Osteocyte (in vitro differentiated cells): Measurements from ENCODE around the gene IBTK. TPM values are rescaled to one million over a fixed set of nuclear protein-coding genes. Genes with fewer than 3 reads are reported as not detected.

Experiments used
- DNase-seq: peaks from one replicate; pipeline ENCODE4 v3.0.0; 2021; ENCODE audit warnings: mixed read lengths; ENCODE audit not compliant: unreplicated experiment; ENCODE audit errors: extremely low spot score
- H3K27ac Mint-ChIP-seq: one replicate; pipeline ENCODE4 v1.8.0; 2021; ENCODE audit warnings: mild to moderate bottlenecking, mixed read lengths; ENCODE audit not compliant: unreplicated experiment
- H3K27me3 Mint-ChIP-seq: one replicate; pipeline ENCODE4 v1.8.0; 2021; ENCODE audit warnings: mixed read lengths; ENCODE audit not compliant: unreplicated experiment
- H3K36me3 Mint-ChIP-seq: one replicate; pipeline ENCODE4 v1.8.0; 2021; ENCODE audit warnings: mixed read lengths; ENCODE audit not compliant: unreplicated experiment
- H3K4me1 Mint-ChIP-seq: one replicate; pipeline ENCODE4 v1.8.0; 2021; ENCODE audit warnings: mixed read lengths; ENCODE audit not compliant: unreplicated experiment
- H3K4me3 Mint-ChIP-seq: one replicate; pipeline ENCODE4 v1.8.0; 2021; ENCODE audit warnings: mild to moderate bottlenecking, moderate library complexity, mixed read lengths; ENCODE audit not compliant: unreplicated experiment
- H3K9me3 Mint-ChIP-seq: one replicate; pipeline ENCODE4 v1.8.0; 2021; ENCODE audit warnings: mixed read lengths; ENCODE audit not compliant: unreplicated experiment
- total RNA-seq: library from RNA; stranded (reverse); gene quantifications from 2 replicates; pipeline ENCODE4 v1.2.1, GENCODE V29; 2021
- TF ChIP-seq, protein P1 (sequence below): fragments of 200-600 bp; sonication (generic); IDR thresholded peaks from 2 replicates; pipeline ENCODE4 v1.5.0; 2021; ENCODE audit warnings: antibody characterized with exemption, mild to moderate bottlenecking, moderate library complexity

IBTK gene
- total RNA-seq, 1 donor from 2014 or later, result 28.0 TPM

DNA sequence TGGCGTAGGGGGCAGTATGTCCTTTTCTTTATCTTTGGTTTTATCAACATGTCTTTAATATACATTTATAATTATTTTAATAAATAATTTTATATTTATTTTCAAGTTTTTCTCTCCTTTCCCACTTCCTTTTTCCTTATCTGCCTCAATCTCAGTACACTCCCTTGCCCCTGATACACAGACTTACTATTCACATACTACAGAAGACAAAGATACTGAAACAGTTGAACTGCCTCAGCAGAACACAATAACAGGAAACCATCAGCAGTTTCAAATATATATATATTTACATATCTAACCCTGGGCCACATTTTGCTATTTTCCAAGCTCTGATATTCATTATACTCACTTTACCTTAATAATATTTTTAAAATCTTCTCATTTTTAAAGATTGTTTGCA, 19.8 kb downstream of the IBTK start:
- no peak for DNase-seq
- Mint-ChIP-seq H3K4me1 (peaks cover 3% of the 10 kb centered on the region), H3K27me3 (no peaks in the 10 kb centered on the region), H3K9me3 (no peaks in the 10 kb centered on the region), H3K27ac (no peak overlapping the region), H3K4me3 (no peak overlapping the region), H3K36me3 (peaks cover 52% of the 10 kb centered on the region)
- TF ChIP-seq, protein P1, sequence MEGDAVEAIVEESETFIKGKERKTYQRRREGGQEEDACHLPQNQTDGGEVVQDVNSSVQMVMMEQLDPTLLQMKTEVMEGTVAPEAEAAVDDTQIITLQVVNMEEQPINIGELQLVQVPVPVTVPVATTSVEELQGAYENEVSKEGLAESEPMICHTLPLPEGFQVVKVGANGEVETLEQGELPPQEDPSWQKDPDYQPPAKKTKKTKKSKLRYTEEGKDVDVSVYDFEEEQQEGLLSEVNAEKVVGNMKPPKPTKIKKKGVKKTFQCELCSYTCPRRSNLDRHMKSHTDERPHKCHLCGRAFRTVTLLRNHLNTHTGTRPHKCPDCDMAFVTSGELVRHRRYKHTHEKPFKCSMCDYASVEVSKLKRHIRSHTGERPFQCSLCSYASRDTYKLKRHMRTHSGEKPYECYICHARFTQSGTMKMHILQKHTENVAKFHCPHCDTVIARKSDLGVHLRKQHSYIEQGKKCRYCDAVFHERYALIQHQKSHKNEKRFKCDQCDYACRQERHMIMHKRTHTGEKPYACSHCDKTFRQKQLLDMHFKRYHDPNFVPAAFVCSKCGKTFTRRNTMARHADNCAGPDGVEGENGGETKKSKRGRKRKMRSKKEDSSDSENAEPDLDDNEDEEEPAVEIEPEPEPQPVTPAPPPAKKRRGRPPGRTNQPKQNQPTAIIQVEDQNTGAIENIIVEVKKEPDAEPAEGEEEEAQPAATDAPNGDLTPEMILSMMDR, result no peak

DNA sequence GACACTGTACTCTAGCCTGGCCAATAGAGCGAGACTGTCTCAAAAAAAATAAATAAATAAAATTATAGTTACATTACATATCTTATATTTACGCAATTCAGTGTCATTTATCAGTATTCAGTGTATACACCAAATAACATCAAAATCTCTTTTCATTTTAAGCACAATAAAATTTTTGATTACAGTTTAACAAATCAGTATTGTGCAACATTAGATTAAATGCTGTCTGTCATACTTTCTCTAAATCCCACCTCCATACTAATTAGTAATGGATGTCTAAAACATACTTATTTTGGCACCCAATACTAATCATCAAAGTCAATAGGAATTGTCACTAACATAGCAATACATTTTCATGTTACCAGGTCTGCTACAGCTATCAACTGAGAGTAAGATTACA, 27.4 kb downstream of the IBTK start:
- Mint-ChIP-seq H3K27ac (no peak overlapping the region), H3K4me1 (no peaks in the 10 kb centered on the region), H3K9me3 (no peaks in the 10 kb centered on the region), H3K4me3 (no peak overlapping the region), H3K27me3 (no peaks in the 10 kb centered on the region), H3K36me3 (peaks cover 41% of the 10 kb centered on the region)
- DNase-seq, result no peak
- TF ChIP-seq, protein P1, result no peak

DNA sequence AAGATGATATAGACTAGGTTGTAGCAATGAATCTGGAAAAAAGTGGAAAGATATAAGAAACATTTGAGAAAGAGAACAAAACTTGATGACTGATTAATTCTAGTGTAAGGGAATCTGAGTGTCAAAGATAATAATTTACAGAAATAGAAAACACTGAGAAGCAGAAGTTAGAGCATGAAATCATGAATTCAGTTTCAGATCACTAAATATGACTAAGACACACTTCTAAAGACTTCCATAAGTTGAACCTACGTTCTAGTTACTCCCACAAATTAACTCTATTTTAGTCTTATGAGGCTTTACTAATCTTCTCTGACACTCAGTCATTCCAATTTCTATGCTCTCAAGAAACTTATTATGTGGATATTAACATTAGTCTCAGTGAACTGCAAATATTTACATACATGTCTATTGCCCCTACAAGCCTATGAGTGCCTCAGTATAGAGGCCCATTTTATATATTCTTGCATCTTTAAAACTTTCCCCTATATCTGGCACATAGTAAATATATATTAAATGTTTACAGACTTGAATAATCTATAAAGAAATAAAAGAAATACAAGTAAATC, 30.4 kb downstream of the IBTK start:
- Mint-ChIP-seq H3K36me3 (peaks cover 48% of the 10 kb centered on the region), H3K27me3 (no peaks in the 10 kb centered on the region), H3K27ac (no peak overlapping the region), H3K4me1 (no peaks in the 10 kb centered on the region), H3K4me3 (no peak overlapping the region), H3K9me3 (no peaks in the 10 kb centered on the region)
- TF ChIP-seq, protein P1, result no peak
- DNase-seq, result no peak

GRCh38 chr6:82216549-82216948, 31.0 kb downstream of the IBTK start:
- no peak for DNase-seq
- Mint-ChIP-seq H3K4me1 (no peaks in the 10 kb centered on the region), H3K9me3 (no peaks in the 10 kb centered on the region), H3K36me3 (peaks cover 48% of the 10 kb centered on the region), H3K27me3 (no peaks in the 10 kb centered on the region), H3K4me3 (no peak overlapping the region), H3K27ac (no peak overlapping the region)
- TF ChIP-seq, protein P1, result no peak

DNA sequence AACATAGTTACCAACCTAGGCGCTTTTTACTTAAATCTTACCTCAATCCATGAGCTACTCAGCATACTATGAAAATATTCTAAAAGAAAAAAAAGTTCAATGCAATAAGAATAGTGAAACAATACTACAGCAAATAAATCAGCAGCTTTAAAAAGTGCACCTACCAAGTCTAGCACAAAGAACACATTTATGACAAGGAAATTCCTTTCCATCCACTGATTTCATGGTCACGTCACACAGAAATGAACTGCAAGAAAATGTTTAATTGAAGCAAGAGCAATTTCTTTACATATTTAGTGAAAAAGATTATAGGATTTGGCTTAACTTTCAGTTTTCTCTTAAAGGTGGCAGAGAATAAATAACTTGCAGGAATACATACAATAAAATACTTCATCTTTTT, 36.2 kb downstream of the IBTK start:
- H3K36me3 Mint-ChIP-seq, result peaks cover 53% of the 10 kb centered on the region

More for the DNA sequence above, 36.2 kb downstream of the IBTK start:
- DNase-seq, result no peak
- TF ChIP-seq, protein P1, result no peak
- Mint-ChIP-seq H3K4me1 (peaks cover 6% of the 10 kb centered on the region), H3K27ac (no peak overlapping the region), H3K4me3 (no peak overlapping the region), H3K27me3 (no peaks in the 10 kb centered on the region), H3K9me3 (no peaks in the 10 kb centered on the region)
